ENCODE results near the gene CISD1.

Gene CISD1

GRCh38 chr10:58326967-58327381 lies 58.0 kb downstream of the CISD1 start:
- peak overlapping the region; percentile 55 for H3K4me3 ChIP-seq
- peak; percentile 72 for DNase-seq (ENCODE audit: low spot score)

GRCh38 chr10:58328233-58328632 lies 59.3 kb downstream of the CISD1 start:
- H3K27ac ChIP-seq, result no peak overlapping the region
- no peak overlapping the region for H3K4me3 ChIP-seq
- TF ChIP-seq CTCF (IDR thresholded peaks at IDR 0.05), result no peak
- no peak for DNase-seq (ENCODE audit: low spot score)

More at GRCh38 chr10:58326967-58327381, 58.0 kb downstream of the CISD1 start:
- no peak for TF ChIP-seq CTCF (IDR thresholded peaks at IDR 0.05)
- H3K27ac ChIP-seq, result peak overlapping the region in 1 of 2 donors; percentile 18

- H3K27ac ChIP-seq, result no peak overlapping the region
- no peak for TF ChIP-seq CTCF (IDR thresholded peaks at IDR 0.05)
- H3K4me3 ChIP-seq, result no peak overlapping the region
- no peak for DNase-seq (ENCODE audit: low spot score)
These were observed 61.5 kb downstream of the CISD1 start for GRCh38 chr10:58330431-58330830.

- H3K27ac ChIP-seq, result no peak overlapping the region
- H3K4me3 ChIP-seq, result no peak overlapping the region
- no peak for TF ChIP-seq CTCF (IDR thresholded peaks at IDR 0.05)
- DNase-seq (ENCODE audit: low spot score), result no peak
These were observed 62.7 kb downstream of the CISD1 start for GRCh38 chr10:58331646-58332045.

- TF ChIP-seq CTCF (IDR thresholded peaks at IDR 0.05), result no peak
- DNase-seq (ENCODE audit: low spot score), result peak; percentile 86
- peak within 1 kb of the TSS; percentile 97 for H3K4me3 ChIP-seq
- H3K27ac ChIP-seq, result peak within 1 kb of the TSS; percentile 87 to 89
These were observed 65.9 kb downstream of the CISD1 start, which contains the start of gene UBE2D1 for GRCh38 chr10:58334817-58335305. UBE2D1 (plus strand) TSS chr10:58335006; CDS start chr10:58335202, 196 bp downstream.

- DNase-seq (ENCODE audit: low spot score), result peak; percentile 72
- Histone ChIP-seq H3K4me3 (peak overlapping the region; percentile 97), H3K27ac (peak overlapping the region; percentile 87 to 89)
- no peak for TF ChIP-seq CTCF (IDR thresholded peaks at IDR 0.05)
These were observed 66.5 kb downstream of the CISD1 start for GRCh38 chr10:58335306-58336005.

- Histone ChIP-seq H3K4me3 (peak overlapping the region; percentile 97), H3K27ac (no peak overlapping the region)
- DNase-seq (ENCODE audit: low spot score), result no peak
- no peak for TF ChIP-seq CTCF (IDR thresholded peaks at IDR 0.05)
These were observed 67.3 kb downstream of the CISD1 start for GRCh38 chr10:58336242-58336641.
